DND-41 (cell line): Measurements from ENCODE around the gene AGAP1.

ENCODE experiments used
- ATAC-seq: fragments of 200-7000 bp; cut with Tn5 transposase; 3 replicates; pipeline ENCODE4 v1.9.1; 2021; ENCODE audit warnings: low read depth; ENCODE audit not compliant: insufficient read depth
- DNase-seq: peaks from one replicate; pipeline ENCODE4 v3.0.0-alpha.2; 2020
- H2AFZ ChIP-seq: 2 replicates; pipeline ENCODE4 v1.6.0; 2012; ENCODE audit warnings: low read depth, low read length
- H3K27ac ChIP-seq: 2 replicates; pipeline ENCODE4 v1.5.1; 2012; ENCODE audit warnings: low read length, inconsistent platforms
- H3K27me3 ChIP-seq: fragments of 200-600 bp; sonication (generic); 2 replicates; pipeline ENCODE4 v1.6.0; 2012; ENCODE audit warnings: low read length, mild to moderate bottlenecking, inconsistent platforms; ENCODE audit not compliant: insufficient read depth, poor library complexity
- H3K36me3 ChIP-seq: 2 replicates; pipeline ENCODE4 v1.5.1; 2012; ENCODE audit warnings: low read length, inconsistent platforms; ENCODE audit not compliant: insufficient read depth
- H3K4me1 ChIP-seq: 2 replicates; pipeline ENCODE4 v1.5.1; 2012; ENCODE audit warnings: mild to moderate bottlenecking, low read length; ENCODE audit not compliant: insufficient read depth
- H3K4me2 ChIP-seq: 2 replicates; pipeline ENCODE4 v1.6.0; 2012; ENCODE audit warnings: mild to moderate bottlenecking, moderate library complexity, low read length, inconsistent platforms; ENCODE audit not compliant: insufficient read depth
- H3K4me3 ChIP-seq, 2 experiments: fragments of 200-600 bp in 1 of 2; shearing (Covaris generic) in 1 of 2; 2 replicates each; pipeline ENCODE4 v1.5.1; 2012 to 2016; ENCODE audit warnings: inconsistent platforms in 2 of 2, low read length in 2 of 2, mild to moderate bottlenecking in 2 of 2, low read depth in 1 of 2, moderate library complexity in 1 of 2
- H3K79me2 ChIP-seq: 2 replicates; pipeline ENCODE4 v1.6.0; 2012; ENCODE audit warnings: low read length, inconsistent platforms; ENCODE audit not compliant: insufficient read depth
- H3K9ac ChIP-seq: 2 replicates; pipeline ENCODE4 v1.6.0; 2012; ENCODE audit warnings: low read depth, mild to moderate bottlenecking, inconsistent platforms, low read length, moderate library complexity
- H3K9me3 ChIP-seq: 2 replicates; pipeline ENCODE4 v1.5.1; 2012; ENCODE audit warnings: low read length, moderate library complexity, mild to moderate bottlenecking, inconsistent platforms; ENCODE audit not compliant: insufficient read depth, severe bottlenecking
- H4K20me1 ChIP-seq: 2 replicates; pipeline ENCODE4 v1.6.0; 2012; ENCODE audit warnings: low read length; ENCODE audit not compliant: insufficient read depth
- CTCF ChIP-seq: IDR thresholded peaks from 2 replicates; pipeline ENCODE4 v1.5.1; 2012; ENCODE audit warnings: borderline replicate concordance, low read length, moderate library complexity, mild to moderate bottlenecking; ENCODE audit not compliant: poor library complexity, severe bottlenecking; ENCODE audit errors: extremely low read depth
- EZH2 ChIP-seq: IDR thresholded peaks from 3 replicates; pipeline ENCODE4 v1.6.1; 2012; ENCODE audit warnings: borderline replicate concordance, low read depth, mild to moderate bottlenecking, moderate library complexity, low read length, inconsistent platforms; ENCODE audit not compliant: severe bottlenecking

Gene AGAP1

GRCh38 chr2:235546436-235546835, 52.6 kb downstream of the AGAP1 start:
- H3K9ac ChIP-seq, result no peak overlapping the region
- H3K9me3 ChIP-seq, result no peaks in the 10 kb centered on the region
- TF ChIP-seq EZH2 (no peak), CTCF (no peak)
- DNase-seq (no peak), ATAC-seq (no peak)
- H3K4me3 ChIP-seq, result no peak overlapping the region
- H3K36me3 ChIP-seq, result no peaks in the 10 kb centered on the region
- no peaks in the 10 kb centered on the region for H3K4me1 ChIP-seq
- no peak overlapping the region for H3K27ac ChIP-seq
- H2AFZ ChIP-seq, result no peak overlapping the region
- no peaks in the 10 kb centered on the region for H3K79me2 ChIP-seq
- H3K4me2 ChIP-seq, result no peak overlapping the region
- H3K27me3 ChIP-seq, result peaks cover 13% of the 10 kb centered on the region
- H4K20me1 ChIP-seq, result no peaks in the 10 kb centered on the region

GRCh38 chr2:235549735-235550377, 56.0 kb downstream of the AGAP1 start:
- ATAC-seq (no peak), DNase-seq (no peak)
- Histone ChIP-seq H3K9ac (no peak overlapping the region), H3K36me3 (no peaks in the 10 kb centered on the region), H4K20me1 (no peaks in the 10 kb centered on the region), H3K4me2 (no peak overlapping the region), H3K4me1 (no peaks in the 10 kb centered on the region), H2AFZ (no peak overlapping the region), H3K27me3 (peaks cover 32% of the 10 kb centered on the region), H3K79me2 (no peaks in the 10 kb centered on the region), H3K27ac (no peak overlapping the region), H3K9me3 (no peaks in the 10 kb centered on the region), H3K4me3 (no peak overlapping the region)
- TF ChIP-seq EZH2 (no peak), CTCF (no peak)

GRCh38 chr2:235550378-235550760, 56.5 kb downstream of the AGAP1 start:
- Histone ChIP-seq H3K27me3 (peaks cover 32% of the 10 kb centered on the region), H2AFZ (no peak overlapping the region), H3K4me3 (no peak overlapping the region), H3K9me3 (no peaks in the 10 kb centered on the region), H3K4me2 (no peak overlapping the region), H4K20me1 (no peaks in the 10 kb centered on the region), H3K79me2 (no peaks in the 10 kb centered on the region), H3K9ac (no peak overlapping the region), H3K36me3 (no peaks in the 10 kb centered on the region), H3K27ac (no peak overlapping the region), H3K4me1 (no peaks in the 10 kb centered on the region)
- DNase-seq, result no peak
- no peak for TF ChIP-seq CTCF
- TF ChIP-seq EZH2, result no peak
- no peak for ATAC-seq

- Histone ChIP-seq H3K4me1 (no peaks in the 10 kb centered on the region), H2AFZ (no peak overlapping the region), H4K20me1 (0 out of 2 replicates have a peak, but pooled peaks cover under 1% of the 10 kb centered on the region), H3K9ac (no peak overlapping the region), H3K27ac (no peak overlapping the region), H3K79me2 (no peaks in the 10 kb centered on the region), H3K4me3 (no peak overlapping the region), H3K36me3 (no peaks in the 10 kb centered on the region), H3K27me3 (peaks cover 32% of the 10 kb centered on the region), H3K9me3 (no peaks in the 10 kb centered on the region), H3K4me2 (no peak overlapping the region)
- DNase-seq (no peak), ATAC-seq (no peak)
- TF ChIP-seq EZH2 (no peak), CTCF (no peak)
Measured at GRCh38 chr2:235550946-235551345, 57.1 kb downstream of the AGAP1 start.
